IPS-20b (cell line): ENCODE data around the gene SBK3.
"Not testable (repeated sequence)": the region's sequence is repeated elsewhere in the genome, so short reads cannot be mapped to it uniquely, and the experiment has no call there.

Experiments used
- H3K27ac ChIP-seq: one replicate; pipeline ENCODE4 v1.5.1; 2013; ENCODE audit warnings: low read length
- H3K27me3 ChIP-seq: 2 replicates; pipeline ENCODE4 v1.6.1; 2013; ENCODE audit warnings: mild to moderate bottlenecking, low read length, inconsistent platforms; ENCODE audit not compliant: insufficient read depth
- H3K36me3 ChIP-seq: 2 replicates; pipeline ENCODE4 v1.6.1; 2013; ENCODE audit warnings: low read depth, mild to moderate bottlenecking, inconsistent platforms, low read length, moderate library complexity; ENCODE audit not compliant: insufficient read depth
- H3K4me1 ChIP-seq: 2 replicates; pipeline ENCODE4 v1.6.1; 2013; ENCODE audit warnings: mild to moderate bottlenecking, control low read depth, inconsistent platforms, low read length, moderate library complexity; ENCODE audit not compliant: insufficient read depth
- H3K4me3 ChIP-seq: 2 replicates; pipeline ENCODE4 v1.5.1; 2013; ENCODE audit warnings: mild to moderate bottlenecking, low read length, inconsistent platforms
- H3K9ac ChIP-seq: 2 replicates; pipeline ENCODE4 v1.6.1; 2013; ENCODE audit warnings: low read depth, mild to moderate bottlenecking, inconsistent platforms, low read length, moderate library complexity
- H3K9me3 ChIP-seq: 2 replicates; pipeline ENCODE4 v1.6.1; 2013; ENCODE audit warnings: mild to moderate bottlenecking, low read depth, low read length, inconsistent platforms; ENCODE audit not compliant: insufficient read depth

SBK3 gene

DNA sequence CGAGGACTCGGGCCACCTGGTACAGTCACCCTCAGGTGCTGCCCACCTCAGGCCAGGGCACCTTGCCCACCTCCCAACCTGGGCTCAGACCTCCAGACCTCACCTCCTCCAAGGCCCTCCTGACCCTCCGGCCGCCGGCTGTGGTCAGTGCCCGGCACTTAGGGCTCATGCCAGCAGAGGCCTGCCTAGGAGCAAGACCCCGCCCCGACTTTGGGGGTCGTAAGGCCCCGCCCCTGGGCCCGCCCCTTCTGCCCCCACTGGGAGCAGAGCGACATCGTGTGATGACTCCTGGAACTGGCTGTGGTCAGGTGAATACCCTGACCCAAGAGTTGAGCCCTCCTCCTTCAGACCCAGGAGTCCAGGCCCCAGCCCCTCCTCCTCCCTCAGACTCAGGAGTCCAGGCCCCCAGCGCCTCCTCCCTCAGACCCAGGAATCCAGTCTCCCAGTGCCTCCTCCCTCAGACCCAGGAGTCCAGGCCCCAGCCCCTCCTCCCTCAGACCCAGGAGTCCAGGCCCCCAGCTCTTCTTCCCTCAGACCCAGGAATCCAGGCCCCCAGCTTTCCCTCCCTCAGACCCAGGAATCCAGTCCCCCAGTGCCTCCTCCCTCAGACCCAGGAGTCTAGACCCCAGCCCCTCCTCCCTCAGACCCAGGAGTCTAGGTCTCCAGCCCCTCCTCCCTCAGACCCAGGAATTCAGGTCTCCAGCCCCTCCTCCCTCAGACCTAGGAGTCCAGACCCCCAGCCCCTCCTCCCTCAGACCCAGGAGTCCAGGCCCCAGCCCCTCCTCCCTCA lies 8.2 kb downstream of the SBK3 start, which contains the start of gene SBK2:
Gene SBK2, minus strand, starts transcription at position 183 of the 790 bp plus-strand sequence. CDS start 839 bp downstream, outside the sequence.
- H3K4me1 ChIP-seq, result peaks cover 4% of the 10 kb centered on the region; the same call in 1 of the 2 replicates
- no peaks in the 10 kb centered on the region for H3K9me3 ChIP-seq
- H3K4me3 ChIP-seq, result peak within 1 kb of the TSS; percentile 41; the same call in 1 of the 2 replicates
- no peaks in the 10 kb centered on the region for H3K36me3 ChIP-seq
- H3K27me3 ChIP-seq, result no peaks in the 10 kb centered on the region
- no peak within 1 kb of the TSS for H3K27ac ChIP-seq
- peak within 1 kb of the TSS; percentile 51; the same call in 1 of the 2 replicates for H3K9ac ChIP-seq

DNA sequence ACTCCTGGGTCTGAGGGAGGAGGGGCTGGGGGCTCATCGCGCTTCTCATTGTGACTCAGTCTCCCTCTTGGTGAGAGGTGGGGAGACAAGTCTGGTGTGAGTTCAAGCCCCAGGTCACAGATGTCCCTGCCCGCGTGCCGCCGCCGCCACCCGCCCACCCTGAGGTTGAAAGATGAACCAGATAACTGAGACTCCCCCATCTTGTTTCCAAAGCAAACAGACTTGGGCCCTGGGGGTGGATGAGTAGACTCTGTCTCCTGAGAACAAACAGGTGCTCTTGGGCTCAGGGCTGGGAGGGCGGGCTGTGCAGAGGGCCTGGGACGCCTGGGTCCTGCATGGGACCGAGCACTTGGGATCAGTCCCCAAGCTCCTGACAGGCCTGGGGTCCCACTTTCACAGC lies 9.0 kb downstream of the SBK3 start:
- no peak overlapping the region for H3K9ac ChIP-seq
- H3K36me3 ChIP-seq, result no peaks in the 10 kb centered on the region
- no peak overlapping the region for H3K27ac ChIP-seq
- H3K9me3 ChIP-seq, result no peaks in the 10 kb centered on the region
- no peak overlapping the region for H3K4me3 ChIP-seq
- H3K4me1 ChIP-seq, result peaks cover 4% of the 10 kb centered on the region; the same call in 1 of the 2 replicates
- no peaks in the 10 kb centered on the region for H3K27me3 ChIP-seq

DNA sequence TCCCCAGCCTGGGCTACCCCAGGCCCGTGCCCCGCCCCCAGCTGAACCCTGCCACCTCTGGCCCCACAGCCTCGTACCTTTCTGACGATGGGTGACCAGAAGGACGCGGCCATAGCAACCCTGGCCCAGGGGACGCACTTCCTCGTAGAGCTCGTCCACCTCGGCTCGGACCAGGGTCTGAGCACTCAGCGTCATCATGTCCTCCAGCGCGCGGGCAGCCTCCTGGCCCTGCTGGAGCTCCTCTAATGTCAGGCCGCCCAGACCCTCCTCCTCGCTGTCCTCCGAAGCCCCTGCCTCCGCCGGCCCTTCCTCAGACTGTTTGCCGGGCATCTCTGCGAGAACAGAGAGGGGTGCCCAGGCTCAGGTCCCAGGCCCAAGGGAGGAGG lies 9.4 kb downstream of the SBK3 start:
- H3K9me3 ChIP-seq, result no peaks in the 10 kb centered on the region
- H3K27me3 ChIP-seq, result no peaks in the 10 kb centered on the region
- no peak overlapping the region for H3K27ac ChIP-seq
- H3K36me3 ChIP-seq, result no peaks in the 10 kb centered on the region
- H3K4me1 ChIP-seq, result peaks cover 4% of the 10 kb centered on the region; the same call in 1 of the 2 replicates
- H3K9ac ChIP-seq, result no peak overlapping the region
- no peak overlapping the region for H3K4me3 ChIP-seq

DNA sequence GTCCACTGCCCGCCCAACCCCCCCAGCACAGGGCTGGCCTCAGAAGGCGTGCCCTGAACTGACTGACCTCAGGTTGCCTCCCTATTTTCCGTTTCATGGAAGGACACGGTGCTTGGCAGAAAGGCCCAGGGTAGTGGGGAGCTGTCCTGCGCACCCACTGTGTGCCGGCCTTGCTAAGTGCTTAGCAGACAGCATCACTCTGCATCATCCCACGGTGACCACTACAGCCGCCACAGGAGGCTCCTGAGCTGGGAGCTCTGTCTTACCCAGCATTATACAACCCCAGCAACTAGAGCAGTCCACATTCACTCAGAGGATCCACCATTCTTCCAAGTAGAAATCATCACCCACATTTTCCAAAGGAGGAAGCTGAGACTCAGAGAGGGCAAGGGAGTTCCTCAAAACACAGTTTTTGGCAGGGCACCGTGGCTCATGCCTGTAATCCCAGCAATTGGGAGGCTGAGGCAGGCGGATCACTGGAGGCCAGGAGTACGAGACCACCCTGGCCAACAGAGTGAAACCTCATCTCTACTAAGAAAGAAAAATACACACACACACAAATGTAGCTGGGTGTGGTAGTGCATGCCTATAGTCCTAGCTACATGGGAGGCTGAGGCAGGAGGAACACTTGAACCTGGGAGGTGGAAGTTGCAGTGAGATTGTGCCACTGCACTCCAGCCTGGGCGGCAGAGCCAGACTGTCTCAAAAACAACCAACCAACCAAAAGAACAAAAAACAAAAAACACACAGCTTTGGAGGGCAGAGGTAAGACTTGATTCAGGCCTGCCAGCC lies 10.0 kb downstream of the SBK3 start:
- no peaks in the 10 kb centered on the region for H3K27me3 ChIP-seq
- H3K4me1 ChIP-seq, result peaks cover 4% of the 10 kb centered on the region; the same call in 1 of the 2 replicates
- H3K4me3 ChIP-seq, result no peak overlapping the region
- no peak overlapping the region for H3K27ac ChIP-seq
- no peaks in the 10 kb centered on the region for H3K9me3 ChIP-seq
- H3K36me3 ChIP-seq, result no peaks in the 10 kb centered on the region
- H3K9ac ChIP-seq, result no peak overlapping the region

DNA sequence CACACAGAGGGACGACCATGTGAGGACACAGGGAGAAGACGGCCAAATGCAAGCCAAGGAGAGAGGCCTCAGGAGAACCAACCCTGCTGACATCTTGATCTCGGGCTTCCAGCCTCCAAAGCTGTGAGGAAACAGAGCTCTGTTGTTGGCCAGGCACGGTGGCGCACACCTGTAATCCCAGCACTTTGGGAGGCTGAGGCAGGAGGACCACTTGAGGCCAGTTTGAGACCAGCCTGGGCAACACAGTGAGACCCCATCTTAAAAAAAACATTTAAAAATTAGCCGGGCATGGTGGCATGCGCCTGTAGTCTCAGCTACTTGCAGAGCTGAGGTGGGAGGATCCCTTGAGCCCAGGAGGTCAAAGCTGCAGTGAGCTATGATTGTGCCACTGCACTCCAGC lies 11.1 kb downstream of the SBK3 start:
- H3K4me1 ChIP-seq, H3K4me3 ChIP-seq, H3K9ac ChIP-seq, H3K36me3 ChIP-seq, H3K27me3 ChIP-seq, H3K27ac ChIP-seq, H3K9me3 ChIP-seq: not testable (repeated sequence)

DNA sequence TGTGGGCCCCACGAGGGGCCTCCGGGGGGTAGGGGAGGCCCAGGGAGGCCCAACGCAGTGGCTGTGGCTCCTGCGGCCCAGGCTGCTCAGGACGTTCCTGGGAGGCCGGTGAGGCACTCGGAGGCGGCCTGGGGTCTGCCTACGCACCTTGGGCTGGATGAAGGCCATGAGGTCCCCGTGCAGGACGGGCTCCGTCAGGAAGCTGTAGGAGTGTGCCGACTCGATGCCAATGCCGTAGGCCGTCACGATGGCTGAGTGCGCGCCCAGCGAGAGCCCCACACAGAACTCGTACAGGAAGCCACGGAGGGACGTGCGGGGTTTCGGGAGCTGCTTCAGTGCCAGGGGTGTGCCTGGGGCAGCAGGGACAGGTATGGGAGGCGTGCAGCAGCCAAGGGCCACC lies 14.3 kb downstream of the SBK3 start:
- no peak overlapping the region for H3K27ac ChIP-seq
- no peak overlapping the region for H3K9ac ChIP-seq
- H3K27me3 ChIP-seq, result no peaks in the 10 kb centered on the region
- H3K9me3 ChIP-seq, result no peaks in the 10 kb centered on the region
- no peaks in the 10 kb centered on the region for H3K4me1 ChIP-seq
- no peak overlapping the region for H3K4me3 ChIP-seq
- H3K36me3 ChIP-seq, result no peaks in the 10 kb centered on the region

DNA sequence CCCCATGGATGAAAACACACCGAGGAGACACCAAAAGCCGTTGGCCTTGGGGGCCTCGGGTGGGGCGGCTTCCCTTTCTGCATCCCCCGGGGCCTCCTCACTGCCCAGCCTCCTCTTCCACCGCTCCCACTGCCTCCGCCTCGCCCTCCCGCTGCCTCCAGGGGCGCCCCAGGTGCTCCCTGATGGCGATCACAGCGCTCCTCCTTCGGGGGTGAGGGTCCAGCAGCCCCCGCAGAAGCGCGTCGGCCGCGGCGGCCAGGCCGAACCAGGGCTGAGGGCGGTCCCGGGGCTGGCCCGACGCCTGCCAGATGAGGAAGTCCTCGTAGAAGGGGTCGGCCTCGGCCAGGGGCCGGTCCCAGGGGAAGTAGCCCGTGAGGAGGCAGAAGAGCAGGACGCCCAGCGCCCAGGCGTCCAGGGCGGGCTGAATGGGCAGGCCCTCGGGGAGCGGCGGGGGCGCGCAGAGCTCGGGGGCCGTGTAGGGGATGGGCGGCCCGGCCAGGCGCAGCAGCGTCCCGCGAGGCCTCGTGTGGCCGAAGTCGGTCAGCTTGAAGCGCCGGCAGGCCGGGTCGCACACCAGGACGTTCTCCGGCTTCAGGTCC lies 15.6 kb downstream of the SBK3 start:
- Histone ChIP-seq H3K4me3 (no peak overlapping the region), H3K9me3 (no peaks in the 10 kb centered on the region), H3K27me3 (no peaks in the 10 kb centered on the region), H3K36me3 (no peaks in the 10 kb centered on the region), H3K27ac (no peak overlapping the region), H3K4me1 (no peaks in the 10 kb centered on the region), H3K9ac (no peak overlapping the region)

DNA sequence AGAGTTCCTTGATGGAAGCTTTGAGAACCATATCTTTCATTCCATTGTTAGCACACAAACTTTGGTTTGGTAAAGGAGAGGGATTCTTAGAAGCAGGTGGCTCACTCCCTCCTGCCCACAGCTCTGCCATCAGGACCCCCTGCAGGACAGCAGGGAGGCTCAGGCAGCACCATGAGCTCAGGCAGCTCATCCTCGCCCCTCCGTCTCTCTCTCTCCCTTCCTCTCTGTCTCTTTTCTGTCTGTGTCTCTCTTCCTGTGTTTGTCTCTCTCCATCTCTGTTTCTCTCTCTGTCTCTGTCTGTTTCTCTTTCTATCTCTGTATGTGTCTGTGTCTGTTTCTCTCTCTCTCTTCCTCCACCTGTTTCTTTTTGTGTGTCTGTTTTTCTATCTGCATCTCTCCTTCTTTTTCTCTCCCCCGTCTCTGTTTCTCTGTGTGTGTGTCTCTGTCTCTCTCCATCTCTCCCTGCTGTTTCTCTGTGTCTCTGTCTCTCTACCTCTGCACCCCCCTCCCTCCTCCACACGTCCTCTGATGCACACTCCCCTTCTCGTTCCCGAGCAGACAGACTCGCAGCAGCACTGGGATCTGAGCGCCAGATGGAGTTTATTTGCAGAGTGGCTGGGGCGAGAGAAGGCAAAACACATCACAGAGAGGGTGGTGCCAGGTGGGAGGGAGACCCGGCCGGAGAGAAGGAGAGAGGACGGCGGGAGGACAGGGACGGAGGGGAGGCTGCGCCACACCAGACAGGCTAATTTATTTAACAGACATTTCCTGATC lies 17.1 kb downstream of the SBK3 start:
- no peak overlapping the region for H3K27ac ChIP-seq
- H3K4me3 ChIP-seq, result no peak overlapping the region
- no peaks in the 10 kb centered on the region for H3K36me3 ChIP-seq
- H3K4me1 ChIP-seq, result no peaks in the 10 kb centered on the region
- H3K9ac ChIP-seq, result no peak overlapping the region
- H3K27me3 ChIP-seq, result no peaks in the 10 kb centered on the region
- no peaks in the 10 kb centered on the region for H3K9me3 ChIP-seq

DNA sequence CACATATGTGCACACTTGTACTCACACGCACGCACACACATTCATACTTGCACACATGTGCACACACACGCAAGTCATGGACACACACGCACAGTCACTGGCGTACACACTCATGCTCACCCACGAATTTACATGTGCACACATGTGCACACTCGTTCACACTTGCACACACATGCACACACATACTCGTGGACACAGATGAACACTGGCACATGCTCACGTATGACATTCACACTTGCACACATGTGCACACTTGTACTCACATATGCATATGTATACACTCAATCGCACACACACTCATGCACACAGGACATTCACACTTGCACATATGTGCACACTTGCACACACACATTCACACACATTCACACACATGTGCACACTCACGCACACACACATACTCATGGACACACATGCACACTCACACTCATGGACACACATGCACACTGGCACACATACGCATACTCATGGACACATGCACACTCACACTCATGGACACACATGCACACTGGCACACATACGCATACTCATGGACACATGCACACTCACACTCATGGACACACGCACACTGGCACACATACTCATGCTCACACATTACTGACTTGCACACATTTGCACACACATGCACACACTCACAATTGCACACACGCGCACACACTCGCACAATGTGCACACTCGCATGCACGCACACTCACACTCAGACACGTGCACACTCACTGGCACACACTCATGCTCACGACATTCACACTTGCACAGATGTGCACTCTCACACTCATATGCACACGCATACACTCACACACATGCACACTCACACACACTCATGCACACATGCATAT lies 17.9 kb downstream of the SBK3 start:
- Histone ChIP-seq H3K9me3 (no peaks in the 10 kb centered on the region), H3K36me3 (no peaks in the 10 kb centered on the region), H3K9ac (no peak overlapping the region), H3K27ac (no peak overlapping the region), H3K4me1 (no peaks in the 10 kb centered on the region), H3K4me3 (no peak overlapping the region), H3K27me3 (no peaks in the 10 kb centered on the region)

DNA sequence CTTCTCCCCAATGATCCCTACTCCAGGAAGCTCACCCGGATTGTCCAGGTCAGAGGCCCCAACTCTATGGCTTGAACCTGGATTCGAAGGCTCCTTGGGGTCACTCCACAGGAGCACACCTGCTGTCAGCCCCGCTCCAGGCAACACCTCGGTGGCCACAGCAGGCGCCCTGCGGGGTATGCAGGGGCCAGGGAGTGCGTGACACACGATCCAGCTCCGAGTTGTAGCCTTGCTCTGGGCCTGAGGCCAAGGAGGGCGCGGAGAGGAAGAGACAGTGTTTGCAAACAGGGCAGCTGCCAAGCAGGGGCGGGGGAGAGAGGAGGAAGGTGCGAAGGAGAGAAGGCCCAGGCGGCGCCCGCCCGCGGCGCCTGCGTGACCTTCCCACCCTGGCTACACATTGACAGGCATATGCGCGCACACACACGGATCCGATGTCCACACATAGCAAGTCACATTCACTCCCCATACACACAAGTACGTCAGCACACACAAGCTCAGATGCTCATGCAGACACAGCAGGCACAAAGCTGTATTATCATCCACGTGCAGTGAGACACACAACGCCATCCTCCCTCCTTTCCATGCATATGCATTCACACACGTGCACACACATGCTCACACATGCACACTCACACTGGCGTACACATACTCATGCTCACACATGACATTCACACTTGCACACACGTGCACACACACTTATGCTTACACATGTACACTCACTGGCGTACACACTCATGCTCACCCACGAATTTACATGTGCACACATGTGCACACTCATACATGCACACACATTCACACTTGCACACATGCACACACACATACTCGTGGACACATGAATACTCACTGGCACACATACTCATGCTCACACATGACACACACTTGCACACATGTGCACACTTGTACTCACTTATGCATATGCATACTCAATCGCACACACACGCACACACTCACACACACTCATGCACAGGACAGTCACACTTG lies 18.8 kb downstream of the SBK3 start:
- H3K4me3 ChIP-seq, result no peak overlapping the region
- no peaks in the 10 kb centered on the region for H3K4me1 ChIP-seq
- H3K27me3 ChIP-seq, result no peaks in the 10 kb centered on the region
- no peaks in the 10 kb centered on the region for H3K36me3 ChIP-seq
- H3K27ac ChIP-seq, result no peak overlapping the region
- no peaks in the 10 kb centered on the region for H3K9me3 ChIP-seq
- no peak overlapping the region for H3K9ac ChIP-seq
